Measurements from ENCODE around the gene PRDM5. TPM values are rescaled to one million over a fixed set of nuclear protein-coding genes. Genes with fewer than 3 reads are reported as not detected.

Gene PRDM5
- total RNA-seq, 2 experiments from 2014 or later = 0.14 to 0.22 TPM

DNA sequence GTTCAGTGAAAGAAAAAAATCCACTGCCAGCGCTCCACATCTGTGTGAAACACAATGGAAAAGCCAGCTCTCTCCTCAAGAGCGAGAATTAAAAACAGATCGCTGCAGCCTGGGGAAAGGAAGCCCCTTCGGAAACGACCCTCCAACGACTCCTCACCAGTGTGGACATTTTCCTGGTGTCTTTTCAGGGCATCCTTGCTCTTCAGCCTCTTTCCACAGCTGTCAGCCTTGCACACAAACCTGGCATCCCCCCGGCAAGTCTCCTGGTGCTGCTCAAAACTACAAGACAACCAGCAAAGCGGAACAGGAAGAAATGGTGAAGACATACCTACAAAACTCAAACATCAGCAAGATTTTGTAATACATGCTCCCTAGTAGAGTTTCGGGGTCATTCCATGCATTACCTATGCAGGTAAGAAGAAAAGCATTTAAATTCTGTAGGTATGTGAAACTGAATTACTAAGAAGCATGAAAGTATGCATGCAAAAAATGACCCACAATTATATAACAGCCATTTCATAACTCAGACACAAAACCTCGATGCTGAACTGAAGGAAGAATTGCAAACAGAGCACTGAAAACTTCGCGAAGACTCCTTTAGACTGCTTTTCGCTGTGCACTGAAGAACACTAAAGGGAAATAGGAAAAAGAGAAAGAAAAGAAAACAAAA is 106.1 kb downstream of the PRDM5 start:
- DNase-seq = no peak
- no peaks in the 10 kb centered on the region for H3K9me3 Mint-ChIP-seq
- no peaks in the 10 kb centered on the region for H3K27me3 ChIP-seq (ENCODE audit: control insufficient read depth in 1 of 2, insufficient read depth in 2 of 2, low read length in 2 of 2)
- no peaks in the 10 kb centered on the region for H3K27me3 Mint-ChIP-seq
- H3K27ac ChIP-seq (ENCODE audit: low read depth in 1 of 2, low read length in 2 of 2) = no peak overlapping the region
- CTCF ChIA-PET = no interaction called here
- no peak for ATAC-seq (ENCODE audit: poor library complexity)
- H3K36me3 ChIP-seq (ENCODE audit: insufficient read depth, low read length) = no peaks in the 10 kb centered on the region
- H3K4me1 Mint-ChIP-seq (ENCODE audit: low read depth) = no peaks in the 10 kb centered on the region
- TF ChIP-seq, protein P1, sequence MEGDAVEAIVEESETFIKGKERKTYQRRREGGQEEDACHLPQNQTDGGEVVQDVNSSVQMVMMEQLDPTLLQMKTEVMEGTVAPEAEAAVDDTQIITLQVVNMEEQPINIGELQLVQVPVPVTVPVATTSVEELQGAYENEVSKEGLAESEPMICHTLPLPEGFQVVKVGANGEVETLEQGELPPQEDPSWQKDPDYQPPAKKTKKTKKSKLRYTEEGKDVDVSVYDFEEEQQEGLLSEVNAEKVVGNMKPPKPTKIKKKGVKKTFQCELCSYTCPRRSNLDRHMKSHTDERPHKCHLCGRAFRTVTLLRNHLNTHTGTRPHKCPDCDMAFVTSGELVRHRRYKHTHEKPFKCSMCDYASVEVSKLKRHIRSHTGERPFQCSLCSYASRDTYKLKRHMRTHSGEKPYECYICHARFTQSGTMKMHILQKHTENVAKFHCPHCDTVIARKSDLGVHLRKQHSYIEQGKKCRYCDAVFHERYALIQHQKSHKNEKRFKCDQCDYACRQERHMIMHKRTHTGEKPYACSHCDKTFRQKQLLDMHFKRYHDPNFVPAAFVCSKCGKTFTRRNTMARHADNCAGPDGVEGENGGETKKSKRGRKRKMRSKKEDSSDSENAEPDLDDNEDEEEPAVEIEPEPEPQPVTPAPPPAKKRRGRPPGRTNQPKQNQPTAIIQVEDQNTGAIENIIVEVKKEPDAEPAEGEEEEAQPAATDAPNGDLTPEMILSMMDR (IDR thresholded peaks at IDR 0.05) = no peak
- H3K4me3 Mint-ChIP-seq = no peak overlapping the region
- intact Hi-C loops (cut with DNase I, micrococcal nuclease) = no loop called here
- POLR2A ChIA-PET = no interaction called here
- H3K27ac Mint-ChIP-seq = no peak overlapping the region
- no peaks in the 10 kb centered on the region for H3K9me3 ChIP-seq (ENCODE audit: control insufficient read depth in 1 of 2, insufficient read depth in 1 of 2, low read length in 2 of 2)
- H3K36me3 Mint-ChIP-seq (ENCODE audit: low read depth) = no peaks in the 10 kb centered on the region
- H3K4me1 ChIP-seq (ENCODE audit: insufficient read depth, low read length) = no peaks in the 10 kb centered on the region
- no peak overlapping the region for H3K4me3 ChIP-seq (ENCODE audit: low read length)

DNA sequence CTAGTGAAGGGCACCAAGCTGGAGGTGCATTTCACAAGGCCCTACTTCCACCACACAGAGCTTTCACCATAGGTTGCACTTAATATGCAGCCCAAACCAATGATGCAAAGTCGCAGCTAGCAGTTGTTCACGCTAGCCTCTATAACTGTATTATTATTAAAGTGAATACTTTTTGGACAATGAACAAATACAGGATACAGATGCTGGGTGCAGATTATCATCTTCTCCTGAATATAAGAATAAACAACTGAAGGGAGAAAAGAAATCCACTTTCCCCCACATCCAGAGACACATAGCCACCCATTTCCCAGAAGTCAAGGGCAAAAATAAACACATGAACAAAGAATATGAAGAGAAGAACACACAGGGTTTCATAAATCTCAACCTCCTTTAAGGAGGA is 107.2 kb downstream of the PRDM5 start:
- Histone ChIP-seq H3K9me3 (ENCODE audit: control insufficient read depth in 1 of 2, insufficient read depth in 1 of 2, low read length in 2 of 2) (no peaks in the 10 kb centered on the region), H3K27me3 (ENCODE audit: control insufficient read depth in 1 of 2, insufficient read depth in 2 of 2, low read length in 2 of 2) (no peaks in the 10 kb centered on the region), H3K4me3 (ENCODE audit: low read length) (no peak overlapping the region), H3K27ac (ENCODE audit: low read depth in 1 of 2, low read length in 2 of 2) (no peak overlapping the region), H3K36me3 (ENCODE audit: insufficient read depth, low read length) (no peaks in the 10 kb centered on the region), H3K4me1 (ENCODE audit: insufficient read depth, low read length) (no peaks in the 10 kb centered on the region)
- CTCF ChIA-PET = no interaction called here
- POLR2A ChIA-PET = no interaction called here
- H3K27me3 Mint-ChIP-seq = no peaks in the 10 kb centered on the region
- intact Hi-C loops (cut with DNase I, micrococcal nuclease) = no loop called here
- TF ChIP-seq, protein P1 (IDR thresholded peaks at IDR 0.05) = no peak
- DNase-seq = no peak
- ATAC-seq (ENCODE audit: poor library complexity) = no peak
- H3K27ac Mint-ChIP-seq = no peak overlapping the region
- no peaks in the 10 kb centered on the region for H3K4me1 Mint-ChIP-seq (ENCODE audit: low read depth)
- no peak overlapping the region for H3K4me3 Mint-ChIP-seq
- H3K36me3 Mint-ChIP-seq (ENCODE audit: low read depth) = no peaks in the 10 kb centered on the region
- no peaks in the 10 kb centered on the region for H3K9me3 Mint-ChIP-seq

DNA sequence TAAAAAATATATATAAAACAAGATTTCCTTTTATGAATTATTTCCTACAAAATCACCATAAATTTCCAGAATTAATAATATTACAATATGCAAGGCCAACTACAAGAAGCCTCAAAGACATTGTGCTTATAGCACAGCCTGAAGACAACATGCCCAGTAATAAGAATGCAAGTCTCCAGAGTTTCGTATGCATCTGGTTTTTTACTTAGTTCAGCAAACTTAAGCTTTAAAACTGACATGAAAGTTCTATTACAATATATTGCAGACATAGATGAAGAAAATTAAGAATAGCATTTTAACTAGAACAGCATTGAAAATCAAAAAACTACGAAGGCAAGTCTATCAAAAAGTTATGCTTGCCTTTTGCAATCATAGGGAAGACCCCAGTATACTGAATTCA is 107.6 kb downstream of the PRDM5 start:
- no peaks in the 10 kb centered on the region for H3K4me1 Mint-ChIP-seq (ENCODE audit: low read depth)
- H3K4me3 Mint-ChIP-seq = no peak overlapping the region
- CTCF ChIA-PET = no interaction called here
- ATAC-seq (ENCODE audit: poor library complexity) = no peak
- H3K27ac Mint-ChIP-seq = no peak overlapping the region
- POLR2A ChIA-PET = no interaction called here
- Histone ChIP-seq H3K4me1 (ENCODE audit: insufficient read depth, low read length) (no peaks in the 10 kb centered on the region), H3K27me3 (ENCODE audit: control insufficient read depth in 1 of 2, insufficient read depth in 2 of 2, low read length in 2 of 2) (no peaks in the 10 kb centered on the region), H3K9me3 (ENCODE audit: control insufficient read depth in 1 of 2, insufficient read depth in 1 of 2, low read length in 2 of 2) (no peaks in the 10 kb centered on the region), H3K4me3 (ENCODE audit: low read length) (no peak overlapping the region), H3K27ac (ENCODE audit: low read depth in 1 of 2, low read length in 2 of 2) (no peak overlapping the region), H3K36me3 (ENCODE audit: insufficient read depth, low read length) (no peaks in the 10 kb centered on the region)
- TF ChIP-seq, protein P1 (IDR thresholded peaks at IDR 0.05) = no peak
- H3K36me3 Mint-ChIP-seq (ENCODE audit: low read depth) = no peaks in the 10 kb centered on the region
- peaks cover 2% of the 10 kb centered on the region for H3K9me3 Mint-ChIP-seq
- intact Hi-C loops (cut with DNase I, micrococcal nuclease) = no loop called here
- H3K27me3 Mint-ChIP-seq = no peaks in the 10 kb centered on the region
- no peak for DNase-seq

Data from CD4-positive, alpha-beta T cell (primary cell).